Nephron progenitor cell (in vitro differentiated cells): ENCODE results near the gene ZNF184.

ENCODE experiments used
- DNase-seq: peaks from one replicate; pipeline ENCODE4 v3.0.0; 2021
- H3K27ac Mint-ChIP-seq: 2 replicates; pipeline ENCODE4 v1.8.0; 2021; ENCODE audit warnings: mild to moderate bottlenecking, moderate library complexity, mixed read lengths
- H3K27me3 Mint-ChIP-seq: 2 replicates; pipeline ENCODE4 v1.8.0; 2021; ENCODE audit warnings: mild to moderate bottlenecking, low read depth, mixed read lengths; ENCODE audit not compliant: poor library complexity
- H3K36me3 Mint-ChIP-seq: 2 replicates; pipeline ENCODE4 v1.8.0; 2021; ENCODE audit warnings: low read depth, mixed read lengths
- H3K4me1 Mint-ChIP-seq: 2 replicates; pipeline ENCODE4 v1.8.0; 2021; ENCODE audit warnings: mixed read lengths
- H3K4me3 Mint-ChIP-seq: 2 replicates; pipeline ENCODE4 v1.8.0; 2021; ENCODE audit warnings: mild to moderate bottlenecking, moderate library complexity, mixed read lengths
- H3K9me3 Mint-ChIP-seq: 2 replicates; pipeline ENCODE4 v1.8.0; 2021; ENCODE audit warnings: mild to moderate bottlenecking, moderate library complexity, mixed read lengths
- TF ChIP-seq, protein P1 (sequence below): fragments of 200-600 bp; sonication (generic); IDR thresholded peaks from 2 replicates; pipeline ENCODE4 v1.5.0; 2021; ENCODE audit warnings: antibody characterized with exemption

ZNF184 gene

DNA sequence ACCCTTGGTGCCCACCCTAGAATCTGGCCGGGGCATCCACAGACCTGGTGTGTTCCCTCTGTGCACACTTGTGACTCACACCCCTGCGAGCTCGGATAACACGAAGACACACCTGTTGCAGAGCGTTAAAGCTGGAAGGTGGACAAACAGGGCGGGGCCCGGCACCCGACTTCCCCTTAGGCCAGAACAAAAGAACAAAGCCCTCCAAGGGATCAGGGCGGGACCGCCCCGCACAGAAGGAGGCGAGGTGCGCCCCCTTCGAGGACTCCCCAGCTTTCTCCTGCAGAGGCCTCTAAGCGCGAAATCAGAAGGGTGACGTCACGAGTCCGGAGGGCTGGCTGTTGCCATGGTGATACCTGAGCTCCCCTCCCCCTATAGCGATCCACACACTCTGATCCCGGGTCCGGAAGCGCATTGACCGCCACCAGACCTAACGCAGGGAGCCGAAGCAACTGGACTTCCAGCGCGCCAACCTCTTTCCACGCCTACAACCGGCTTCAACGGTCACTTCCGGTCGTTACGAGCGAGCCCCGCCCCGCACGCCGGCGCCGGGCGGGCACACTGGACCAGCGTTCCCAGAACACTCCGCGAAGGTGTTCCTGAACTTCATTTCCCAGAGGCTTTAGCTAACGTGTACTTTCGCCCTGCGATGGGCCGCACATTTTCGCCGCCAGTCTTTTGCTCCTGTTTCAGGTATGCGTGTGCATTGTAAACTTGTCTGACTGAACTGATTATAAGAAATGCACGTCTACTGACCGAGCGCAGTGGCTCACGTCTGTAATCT lies at the start of gene ZNF184:
Gene ZNF184 (minus strand): TSS at position 489 of the 784 bp plus-strand sequence. CDS start 811 bp downstream, outside the sequence.
- Mint-ChIP-seq H3K27ac (peak within 1 kb of the TSS; percentile 96), H3K9me3 (peaks cover 31% of the 10 kb centered on the region), H3K4me1 (peaks cover 32% of the 10 kb centered on the region), H3K27me3 (peaks cover 17% of the 10 kb centered on the region), H3K36me3 (peaks cover 32% of the 10 kb centered on the region), H3K4me3 (peak within 1 kb of the TSS; percentile 97)
- peak; percentile 91 for DNase-seq
- TF ChIP-seq, protein P1, sequence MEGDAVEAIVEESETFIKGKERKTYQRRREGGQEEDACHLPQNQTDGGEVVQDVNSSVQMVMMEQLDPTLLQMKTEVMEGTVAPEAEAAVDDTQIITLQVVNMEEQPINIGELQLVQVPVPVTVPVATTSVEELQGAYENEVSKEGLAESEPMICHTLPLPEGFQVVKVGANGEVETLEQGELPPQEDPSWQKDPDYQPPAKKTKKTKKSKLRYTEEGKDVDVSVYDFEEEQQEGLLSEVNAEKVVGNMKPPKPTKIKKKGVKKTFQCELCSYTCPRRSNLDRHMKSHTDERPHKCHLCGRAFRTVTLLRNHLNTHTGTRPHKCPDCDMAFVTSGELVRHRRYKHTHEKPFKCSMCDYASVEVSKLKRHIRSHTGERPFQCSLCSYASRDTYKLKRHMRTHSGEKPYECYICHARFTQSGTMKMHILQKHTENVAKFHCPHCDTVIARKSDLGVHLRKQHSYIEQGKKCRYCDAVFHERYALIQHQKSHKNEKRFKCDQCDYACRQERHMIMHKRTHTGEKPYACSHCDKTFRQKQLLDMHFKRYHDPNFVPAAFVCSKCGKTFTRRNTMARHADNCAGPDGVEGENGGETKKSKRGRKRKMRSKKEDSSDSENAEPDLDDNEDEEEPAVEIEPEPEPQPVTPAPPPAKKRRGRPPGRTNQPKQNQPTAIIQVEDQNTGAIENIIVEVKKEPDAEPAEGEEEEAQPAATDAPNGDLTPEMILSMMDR: no peak

DNA sequence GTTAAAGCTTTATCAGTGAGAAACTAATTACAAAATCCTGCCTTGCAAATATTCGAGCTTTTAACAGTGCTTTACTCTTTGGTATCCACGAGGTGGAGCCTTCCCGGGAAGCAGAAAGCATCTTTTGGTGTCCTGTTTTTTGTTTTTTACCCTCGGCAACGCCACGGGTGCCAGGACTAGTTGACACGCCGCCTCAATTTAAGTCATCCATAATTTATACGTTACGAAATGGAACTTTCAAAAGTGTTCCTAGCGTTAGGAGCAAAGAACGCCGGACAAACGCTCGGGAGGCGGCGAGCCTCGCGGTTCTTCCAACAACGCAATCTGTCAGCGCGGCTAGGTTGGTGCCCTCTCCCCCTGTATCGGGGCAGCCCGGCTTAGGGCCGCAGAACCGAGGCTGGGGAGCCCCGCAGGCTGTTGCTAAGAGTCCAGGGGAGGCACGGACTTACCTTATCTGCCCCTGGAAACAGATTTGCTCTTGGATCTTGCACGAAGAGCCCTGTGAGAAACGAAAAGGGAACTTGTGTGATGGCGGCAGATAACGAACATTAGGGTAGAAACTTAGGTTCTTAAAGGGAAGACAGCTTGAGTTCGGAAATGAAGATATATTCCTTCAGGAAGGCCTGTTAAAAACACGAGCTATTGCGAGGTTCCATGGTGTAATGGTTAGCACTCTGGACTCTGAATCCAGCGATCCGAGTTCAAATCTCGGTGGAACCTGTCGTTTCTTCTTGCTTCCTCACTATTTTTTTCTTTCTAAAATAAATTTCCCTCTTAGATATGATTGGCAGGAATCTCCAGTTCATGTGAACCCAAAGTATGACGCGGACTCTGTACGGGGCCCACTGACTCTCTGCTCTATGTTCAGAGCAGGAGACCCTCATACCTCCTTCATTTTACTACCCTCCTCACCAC lies 46.2 kb upstream of the ZNF184 start:
- H3K36me3 Mint-ChIP-seq: no peaks in the 10 kb centered on the region
- peak; percentile 59 for DNase-seq

DNA sequence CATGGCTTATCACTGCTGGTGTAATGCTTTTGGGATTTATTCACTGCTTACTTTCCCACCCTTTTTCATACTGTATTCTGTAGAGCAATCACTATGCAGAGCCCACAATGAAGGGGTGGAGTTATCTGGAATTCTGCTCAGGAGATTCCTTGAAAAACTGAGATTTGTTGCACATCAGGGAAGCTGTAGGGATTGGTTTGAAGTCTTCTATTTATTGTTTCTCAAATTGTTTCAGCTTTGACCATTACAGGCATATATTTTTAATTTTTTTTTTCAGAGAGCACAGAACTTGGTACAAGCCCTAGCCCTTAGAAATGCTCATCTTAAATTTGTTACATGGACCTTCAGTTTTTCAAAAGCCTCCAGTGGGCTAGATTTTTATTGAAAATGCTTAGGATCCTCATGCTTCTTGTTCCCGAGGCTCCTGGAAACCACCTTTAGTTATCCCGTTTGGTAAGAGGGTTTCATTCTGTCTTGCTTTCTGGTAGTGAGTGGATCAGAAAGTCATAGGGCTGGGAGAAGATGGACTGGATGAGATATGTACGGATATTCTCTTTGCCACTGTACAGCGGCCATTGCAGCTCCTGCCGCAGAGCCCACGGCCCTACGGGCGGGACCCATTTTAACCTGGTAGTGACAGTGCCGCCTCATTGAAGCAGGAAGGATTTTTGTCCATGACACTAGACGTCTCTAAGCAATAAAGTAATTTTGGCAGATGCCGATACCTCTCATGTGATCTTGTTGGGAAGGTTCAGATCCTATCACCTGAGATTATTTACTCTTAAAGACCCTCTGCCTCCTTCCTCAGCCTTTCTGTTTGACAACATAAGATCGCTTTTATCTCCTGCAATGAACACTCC lies 45.3 kb upstream of the ZNF184 start:
- Mint-ChIP-seq H3K4me3 (peak overlapping the region; percentile 93), H3K36me3 (no peaks in the 10 kb centered on the region), H3K27ac (no peak overlapping the region), H3K27me3 (peaks cover 25% of the 10 kb centered on the region), H3K4me1 (peaks cover 7% of the 10 kb centered on the region), H3K9me3 (no peaks in the 10 kb centered on the region)
- TF ChIP-seq, protein P1: no peak
- no peak for DNase-seq

More for the DNA sequence above, 46.2 kb upstream of the ZNF184 start:
- TF ChIP-seq, protein P1: peak; percentile 72
- H3K4me1 Mint-ChIP-seq: peaks cover 7% of the 10 kb centered on the region
- peak overlapping the region; percentile 93 for H3K4me3 Mint-ChIP-seq
- peak overlapping the region; percentile 86 for H3K27ac Mint-ChIP-seq
- no peaks in the 10 kb centered on the region for H3K9me3 Mint-ChIP-seq
- peaks cover 19% of the 10 kb centered on the region for H3K27me3 Mint-ChIP-seq

- Mint-ChIP-seq H3K27me3 (peaks cover 29% of the 10 kb centered on the region), H3K9me3 (no peaks in the 10 kb centered on the region), H3K4me1 (peaks cover 10% of the 10 kb centered on the region), H3K36me3 (no peaks in the 10 kb centered on the region), H3K4me3 (peak overlapping the region; percentile 55), H3K27ac (peak overlapping the region; percentile 17)
- TF ChIP-seq, protein P1: no peak
- no peak for DNase-seq
Measured at GRCh38 chr6:27517238-27517637, 44.3 kb upstream of the ZNF184 start.

GRCh38 chr6:27514906-27515495 lies 42.1 kb upstream of the ZNF184 start:
- no peaks in the 10 kb centered on the region for H3K9me3 Mint-ChIP-seq
- no peak for DNase-seq
- TF ChIP-seq, protein P1: no peak
- H3K4me1 Mint-ChIP-seq: peaks cover 16% of the 10 kb centered on the region
- H3K36me3 Mint-ChIP-seq: no peaks in the 10 kb centered on the region
- H3K27ac Mint-ChIP-seq: no peak overlapping the region
- H3K4me3 Mint-ChIP-seq: peak overlapping the region; percentile 74
- peaks cover 32% of the 10 kb centered on the region for H3K27me3 Mint-ChIP-seq
